ENCODE data around the gene PDGFD. TPM values are rescaled to one million over a fixed set of nuclear protein-coding genes. Genes with fewer than 3 reads are reported as not detected.

The PDGFD gene
- total RNA-seq, 2 donors from 2014 or later = not detected

GRCh38 chr11:103998826-103999508 is 165.0 kb downstream of the PDGFD start:
- no peaks in the 10 kb centered on the region for H3K9me3 Mint-ChIP-seq
- H3K36me3 Mint-ChIP-seq (ENCODE audit: low read depth) = no peaks in the 10 kb centered on the region
- no peaks in the 10 kb centered on the region for H3K4me1 Mint-ChIP-seq
- H3K27me3 Mint-ChIP-seq = no peaks in the 10 kb centered on the region
- H3K27ac Mint-ChIP-seq = no peak overlapping the region
- ATAC-seq (replicated peaks) = no peak
- H3K4me3 Mint-ChIP-seq = no peak overlapping the region

GRCh38 chr11:103997082-103997481 is 166.9 kb downstream of the PDGFD start:
- ATAC-seq (replicated peaks) = no peak
- no peaks in the 10 kb centered on the region for H3K27me3 Mint-ChIP-seq

GRCh38 chr11:103995896-103996295 is 168.1 kb downstream of the PDGFD start:
- no peaks in the 10 kb centered on the region for H3K4me1 Mint-ChIP-seq
- no peak overlapping the region for H3K4me3 Mint-ChIP-seq
- no peaks in the 10 kb centered on the region for H3K36me3 Mint-ChIP-seq (ENCODE audit: low read depth)
- no peaks in the 10 kb centered on the region for H3K27me3 Mint-ChIP-seq
- no peaks in the 10 kb centered on the region for H3K9me3 Mint-ChIP-seq
- no peak overlapping the region for H3K27ac Mint-ChIP-seq
- ATAC-seq (replicated peaks) = no peak

More at GRCh38 chr11:103997082-103997481, 166.9 kb downstream of the PDGFD start:
- Mint-ChIP-seq H3K27ac (no peak overlapping the region), H3K4me1 (no peaks in the 10 kb centered on the region), H3K36me3 (ENCODE audit: low read depth) (no peaks in the 10 kb centered on the region), H3K9me3 (no peaks in the 10 kb centered on the region), H3K4me3 (no peak overlapping the region)

GRCh38 chr11:103994518-103994917 is 169.4 kb downstream of the PDGFD start:
- Mint-ChIP-seq H3K27ac (no peak overlapping the region), H3K27me3 (no peaks in the 10 kb centered on the region)

GRCh38 chr11:103994094-103994493 is 169.9 kb downstream of the PDGFD start:
- no peaks in the 10 kb centered on the region for H3K36me3 Mint-ChIP-seq (ENCODE audit: low read depth)
- no peak for ATAC-seq (replicated peaks)
- H3K27me3 Mint-ChIP-seq = no peaks in the 10 kb centered on the region
- H3K4me1 Mint-ChIP-seq = no peaks in the 10 kb centered on the region
- no peaks in the 10 kb centered on the region for H3K9me3 Mint-ChIP-seq
- no peak overlapping the region for H3K4me3 Mint-ChIP-seq
- no peak overlapping the region for H3K27ac Mint-ChIP-seq

More at GRCh38 chr11:103994518-103994917, 169.4 kb downstream of the PDGFD start:
- Mint-ChIP-seq H3K4me1 (no peaks in the 10 kb centered on the region), H3K9me3 (no peaks in the 10 kb centered on the region), H3K36me3 (ENCODE audit: low read depth) (no peaks in the 10 kb centered on the region), H3K4me3 (no peak overlapping the region)
- no peak for ATAC-seq (replicated peaks)

- no peaks in the 10 kb centered on the region for H3K27me3 Mint-ChIP-seq
- no peak overlapping the region for H3K4me3 Mint-ChIP-seq
- no peak overlapping the region for H3K27ac Mint-ChIP-seq
- H3K9me3 Mint-ChIP-seq = no peaks in the 10 kb centered on the region
- H3K4me1 Mint-ChIP-seq = no peaks in the 10 kb centered on the region
- H3K36me3 Mint-ChIP-seq (ENCODE audit: low read depth) = no peaks in the 10 kb centered on the region
- ATAC-seq (replicated peaks) = no peak
Observed at GRCh38 chr11:103993507-103993906, 170.4 kb downstream of the PDGFD start.

GRCh38 chr11:103988595-103988969 is 175.4 kb downstream of the PDGFD start:
- Mint-ChIP-seq H3K9me3 (no peaks in the 10 kb centered on the region), H3K4me3 (no peak overlapping the region), H3K4me1 (no peaks in the 10 kb centered on the region), H3K27me3 (no peaks in the 10 kb centered on the region), H3K27ac (no peak overlapping the region), H3K36me3 (ENCODE audit: low read depth) (no peaks in the 10 kb centered on the region)
- no peak for ATAC-seq (replicated peaks)

- no peaks in the 10 kb centered on the region for H3K36me3 Mint-ChIP-seq (ENCODE audit: low read depth)
- no peak for ATAC-seq (replicated peaks)
- H3K27me3 Mint-ChIP-seq = no peaks in the 10 kb centered on the region
- no peaks in the 10 kb centered on the region for H3K4me1 Mint-ChIP-seq
- H3K9me3 Mint-ChIP-seq = no peaks in the 10 kb centered on the region
- no peak overlapping the region for H3K27ac Mint-ChIP-seq
- H3K4me3 Mint-ChIP-seq = no peak overlapping the region
Observed at GRCh38 chr11:103987629-103988594, 176.0 kb downstream of the PDGFD start.

GRCh38 chr11:103985041-103985440 is 178.9 kb downstream of the PDGFD start:
- no peaks in the 10 kb centered on the region for H3K9me3 Mint-ChIP-seq
- H3K36me3 Mint-ChIP-seq (ENCODE audit: low read depth) = no peaks in the 10 kb centered on the region
- no peaks in the 10 kb centered on the region for H3K4me1 Mint-ChIP-seq
- ATAC-seq (replicated peaks) = no peak
- H3K27me3 Mint-ChIP-seq = no peaks in the 10 kb centered on the region
- H3K4me3 Mint-ChIP-seq = no peak overlapping the region
- no peak overlapping the region for H3K27ac Mint-ChIP-seq

- Mint-ChIP-seq H3K4me3 (no peak overlapping the region), H3K36me3 (ENCODE audit: low read depth) (no peaks in the 10 kb centered on the region), H3K27me3 (peaks cover 4% of the 10 kb centered on the region), H3K27ac (no peak overlapping the region), H3K9me3 (no peaks in the 10 kb centered on the region), H3K4me1 (no peaks in the 10 kb centered on the region)
- no peak for ATAC-seq (replicated peaks)
Observed at GRCh38 chr11:103980108-103980507, 183.8 kb downstream of the PDGFD start.

GRCh38 chr11:103978616-103979595 is 185.0 kb downstream of the PDGFD start:
- Mint-ChIP-seq H3K9me3 (no peaks in the 10 kb centered on the region), H3K4me1 (no peaks in the 10 kb centered on the region), H3K27ac (no peak overlapping the region), H3K27me3 (peaks cover 4% of the 10 kb centered on the region), H3K4me3 (no peak overlapping the region), H3K36me3 (ENCODE audit: low read depth) (no peaks in the 10 kb centered on the region)
- no peak for ATAC-seq (replicated peaks)

GRCh38 chr11:103972013-103972412 is 191.9 kb downstream of the PDGFD start:
- H3K4me1 Mint-ChIP-seq = no peaks in the 10 kb centered on the region
- no peaks in the 10 kb centered on the region for H3K27me3 Mint-ChIP-seq
- no peak overlapping the region for H3K27ac Mint-ChIP-seq
- H3K36me3 Mint-ChIP-seq (ENCODE audit: low read depth) = no peaks in the 10 kb centered on the region
- H3K4me3 Mint-ChIP-seq = no peak overlapping the region
- ATAC-seq (replicated peaks) = no peak
- peaks cover 5% of the 10 kb centered on the region for H3K9me3 Mint-ChIP-seq

GRCh38 chr11:103970701-103971249 is 193.2 kb downstream of the PDGFD start:
- no peaks in the 10 kb centered on the region for H3K4me1 Mint-ChIP-seq
- H3K36me3 Mint-ChIP-seq (ENCODE audit: low read depth) = no peaks in the 10 kb centered on the region
- no peaks in the 10 kb centered on the region for H3K27me3 Mint-ChIP-seq
- peaks cover 5% of the 10 kb centered on the region for H3K9me3 Mint-ChIP-seq
- H3K4me3 Mint-ChIP-seq = no peak overlapping the region
- ATAC-seq (replicated peaks) = no peak
- H3K27ac Mint-ChIP-seq = no peak overlapping the region

GRCh38 chr11:103968685-103969084 is 195.3 kb downstream of the PDGFD start:
- peaks cover 2% of the 10 kb centered on the region for H3K9me3 Mint-ChIP-seq
- no peaks in the 10 kb centered on the region for H3K36me3 Mint-ChIP-seq (ENCODE audit: low read depth)
- ATAC-seq (replicated peaks) = no peak
- H3K27ac Mint-ChIP-seq = no peak overlapping the region
- H3K4me1 Mint-ChIP-seq = no peaks in the 10 kb centered on the region
- H3K4me3 Mint-ChIP-seq = no peak overlapping the region
- H3K27me3 Mint-ChIP-seq = no peaks in the 10 kb centered on the region

Measured in activated T-helper 17 cell treated with anti-CD3 and anti-CD28 coated beads, Interleukin-2, amount 50 U/mL, for 72 hours (primary cell).